GM19467 (cell line): ENCODE data around the gene GTF2B.
"Not testable (repeated sequence)": the region's sequence is repeated elsewhere in the genome, so short reads cannot be mapped to it uniquely, and the experiment has no call there.

Source experiments
- ATAC-seq: cut with Tn5 transposase; IDR thresholded peaks from one replicate; pipeline ENCODE4 v1.9.1; 2021; ENCODE audit warnings: mild to moderate bottlenecking, moderate library complexity; ENCODE audit not compliant: unreplicated experiment

Gene GTF2B, protein sequence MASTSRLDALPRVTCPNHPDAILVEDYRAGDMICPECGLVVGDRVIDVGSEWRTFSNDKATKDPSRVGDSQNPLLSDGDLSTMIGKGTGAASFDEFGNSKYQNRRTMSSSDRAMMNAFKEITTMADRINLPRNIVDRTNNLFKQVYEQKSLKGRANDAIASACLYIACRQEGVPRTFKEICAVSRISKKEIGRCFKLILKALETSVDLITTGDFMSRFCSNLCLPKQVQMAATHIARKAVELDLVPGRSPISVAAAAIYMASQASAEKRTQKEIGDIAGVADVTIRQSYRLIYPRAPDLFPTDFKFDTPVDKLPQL

DNA sequence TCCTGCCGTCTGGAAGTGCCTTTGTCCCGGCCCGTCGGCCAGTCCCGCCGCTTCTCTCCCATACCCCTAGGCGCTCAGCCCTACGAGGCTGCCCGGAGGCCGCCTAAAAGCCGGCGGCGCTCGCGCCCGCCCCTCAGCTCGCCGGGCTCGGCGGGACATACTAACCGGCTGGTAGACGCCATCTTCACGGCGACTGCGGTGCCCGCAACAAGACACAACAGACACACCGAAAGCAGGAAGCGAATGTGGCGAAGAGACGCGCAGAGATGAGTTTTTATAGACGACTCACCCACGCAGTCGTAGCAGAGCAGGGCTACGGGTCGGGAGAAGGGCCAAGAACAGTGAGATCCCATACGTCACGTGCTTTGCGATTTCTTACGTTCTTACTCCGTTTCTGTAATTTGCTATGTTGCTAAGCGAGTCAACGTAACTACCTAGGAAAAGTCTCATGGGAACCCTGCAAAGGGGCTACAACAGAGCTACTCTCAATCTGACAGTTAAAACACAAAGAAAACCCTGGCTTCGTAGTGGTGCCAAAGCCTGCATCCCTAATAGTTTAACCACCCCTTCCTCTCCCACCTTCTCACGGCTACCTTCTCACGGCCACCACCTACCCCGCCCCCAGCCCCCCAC, at the start of gene GTF2B:
GTF2B (minus strand) TSS at position 250 of the 633 bp plus-strand sequence; CDS start at position 182, 68 bp downstream.
- ATAC-seq = peak; percentile 90

DNA sequence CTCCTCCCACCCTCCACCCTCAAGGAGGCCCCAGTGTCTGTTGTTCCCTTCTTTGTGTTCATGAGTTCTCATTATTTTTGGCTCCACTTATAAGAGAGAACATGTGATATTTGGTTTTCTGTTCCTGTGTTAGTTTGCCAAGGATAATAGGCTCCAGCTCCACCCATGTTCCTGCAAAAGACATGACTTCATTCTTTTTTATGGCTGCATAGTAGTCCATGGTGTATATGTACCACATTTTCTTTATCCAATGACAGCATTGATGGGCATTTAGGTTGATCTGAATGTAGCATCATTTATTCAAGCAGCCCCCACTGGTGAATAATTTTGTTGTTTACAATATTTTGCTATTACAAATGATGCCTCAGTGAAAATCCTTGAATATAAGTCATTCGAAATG, 47.2 kb upstream of the GTF2B start:
- ATAC-seq = not testable (repeated sequence)

DNA sequence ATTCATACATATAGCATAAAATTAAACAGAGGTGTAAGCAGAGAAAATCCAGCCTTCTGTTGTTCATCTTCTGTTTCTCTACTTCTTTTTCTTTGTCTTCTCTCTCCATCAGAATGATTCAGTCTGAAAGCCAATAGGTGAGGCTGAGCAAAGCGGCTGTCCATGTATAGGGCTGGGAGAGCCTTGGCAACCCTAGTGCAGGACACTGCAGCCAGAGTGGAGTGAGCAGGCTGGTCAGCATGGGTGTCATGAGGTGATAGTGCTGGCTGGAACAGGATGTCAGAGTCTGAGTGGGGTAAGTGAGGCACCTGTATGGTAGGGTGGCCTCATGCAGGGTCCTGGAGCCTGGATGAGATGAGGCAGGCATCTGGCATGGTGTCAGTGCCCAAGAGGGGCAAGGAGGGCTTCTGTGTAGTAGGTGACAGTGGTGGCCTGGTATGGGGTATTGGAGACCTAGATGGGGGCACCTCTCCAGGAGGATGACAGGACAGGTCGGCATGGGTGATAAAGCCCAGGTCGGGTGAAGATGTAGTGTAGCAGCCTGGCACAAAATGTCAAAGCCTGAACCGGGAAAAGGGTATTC, 45.5 kb upstream of the GTF2B start:
- ATAC-seq = no peak

DNA sequence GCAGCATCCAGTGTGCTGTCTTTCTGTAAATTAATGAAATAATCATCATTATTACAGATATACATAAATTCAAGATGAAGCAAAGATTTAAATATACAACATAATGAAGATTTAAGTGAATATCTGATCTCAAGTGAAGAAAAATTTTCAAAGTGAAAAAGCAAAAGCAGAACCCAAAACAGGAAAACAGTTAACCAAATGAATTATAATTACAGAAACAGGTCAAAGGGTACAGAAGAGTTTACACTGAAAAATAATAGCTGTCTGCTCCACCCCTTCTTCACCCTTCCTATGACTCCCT, 44.8 kb upstream of the GTF2B start:
- ATAC-seq = no peak

DNA sequence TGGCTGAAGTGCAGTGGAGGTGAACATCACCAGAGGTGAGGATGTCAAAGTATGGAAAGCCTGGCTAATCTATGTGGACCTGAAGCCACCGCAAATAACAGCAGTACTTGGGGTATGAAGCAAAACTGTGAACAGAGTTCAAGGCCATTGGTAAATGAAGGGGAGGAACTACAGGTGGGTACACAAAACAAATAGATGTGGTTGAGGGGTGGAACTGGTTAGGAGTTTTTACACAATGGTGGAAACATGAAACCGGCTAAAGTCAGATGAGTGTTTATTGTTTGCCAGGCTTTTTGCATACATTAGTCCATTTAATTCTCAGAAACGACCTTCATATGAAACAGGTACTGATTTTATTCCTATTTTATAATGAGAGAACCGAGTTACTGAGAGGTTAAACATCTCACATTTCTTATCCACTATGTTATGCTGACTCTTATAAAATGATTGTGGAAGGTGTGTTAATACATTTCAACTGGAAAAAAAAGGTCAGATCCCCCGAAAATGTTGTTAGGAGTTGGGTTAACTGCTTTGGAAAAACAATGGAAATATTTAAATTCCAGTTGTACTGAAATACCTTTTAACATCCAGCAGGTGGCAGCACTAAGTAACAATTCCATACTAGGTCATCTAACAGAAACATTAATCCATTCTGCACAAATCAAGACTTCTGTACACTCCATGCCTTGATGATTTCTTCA, 44.3 kb upstream of the GTF2B start:
- ATAC-seq = no peak

DNA sequence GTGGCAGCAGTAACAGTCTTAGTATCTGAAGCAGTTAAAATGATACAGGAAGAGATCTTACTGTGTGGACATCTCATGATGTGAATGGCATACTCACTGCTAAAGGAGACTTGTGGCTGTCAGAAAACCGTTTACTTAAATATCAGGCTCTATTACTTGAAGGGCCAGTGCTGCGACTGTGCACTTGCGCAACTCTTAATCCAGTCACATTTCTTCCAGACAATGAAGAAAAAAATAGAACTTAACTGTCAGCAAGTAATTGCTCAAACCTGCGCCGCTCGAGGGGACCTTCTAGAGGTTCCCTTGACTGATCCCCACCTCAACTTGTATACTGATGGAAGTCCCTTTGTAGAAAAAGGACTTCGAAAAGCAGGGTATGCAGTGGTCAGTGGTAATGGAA, 38.8 kb upstream of the GTF2B start:
- not testable (repeated sequence) for ATAC-seq

DNA sequence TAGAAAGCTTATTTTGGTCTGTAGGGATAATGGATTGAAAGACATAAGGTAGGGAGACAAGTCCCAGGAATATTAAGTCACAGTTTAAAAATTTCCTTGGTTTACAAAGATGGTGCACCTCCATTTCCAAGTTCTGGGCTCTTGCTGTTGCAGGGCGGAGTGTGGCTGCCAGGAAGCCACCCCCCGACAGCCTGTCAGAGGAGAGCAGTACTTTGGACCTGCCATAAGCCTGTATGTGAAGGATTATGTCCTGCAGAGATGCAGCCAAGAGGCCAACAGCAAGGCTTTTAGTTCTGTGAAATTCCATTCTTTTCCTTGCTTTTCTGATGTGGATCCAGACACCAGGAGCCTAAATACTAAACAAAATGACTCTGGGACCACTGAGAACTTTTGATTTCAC, 31.9 kb upstream of the GTF2B start:
- ATAC-seq = no peak

DNA sequence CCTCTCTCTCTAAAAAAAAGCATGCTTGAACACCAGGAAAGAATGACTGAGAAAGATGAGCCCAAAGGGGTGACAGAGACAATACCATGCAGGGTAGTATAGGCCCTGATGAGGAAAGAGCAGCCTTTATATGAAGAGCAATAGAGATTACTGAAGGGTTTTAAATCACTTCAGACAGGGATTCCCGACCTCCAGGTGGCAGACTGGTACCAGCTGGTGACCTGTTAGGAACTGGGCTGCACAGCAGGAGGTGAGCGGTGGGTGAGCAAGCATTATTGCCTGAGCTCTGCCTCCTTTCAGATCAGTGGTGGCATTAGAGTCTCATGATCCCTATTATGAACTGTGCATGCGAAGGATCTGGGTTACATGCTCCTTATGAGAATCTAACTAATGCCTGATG, 30.8 kb upstream of the GTF2B start:
- no peak for ATAC-seq

DNA sequence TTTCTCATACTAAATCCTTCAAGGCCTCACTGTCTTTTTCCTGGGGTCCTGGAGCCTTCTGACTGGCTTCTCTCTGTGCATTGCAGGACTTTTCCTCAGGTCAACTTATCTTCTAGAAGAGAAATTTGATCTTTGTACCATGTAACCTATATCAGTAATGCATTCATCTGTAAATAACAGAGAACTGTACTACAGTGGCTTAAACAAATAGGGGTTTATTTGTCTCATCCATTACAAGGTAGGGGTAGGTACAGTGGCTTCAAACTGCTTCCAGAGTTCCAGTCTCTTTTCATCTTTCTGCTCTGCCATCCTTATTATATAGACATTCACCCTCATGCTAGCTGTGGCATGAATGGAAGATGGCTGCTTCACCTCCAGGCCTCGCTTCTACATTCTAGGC, 29.5 kb upstream of the GTF2B start:
- no peak for ATAC-seq

DNA sequence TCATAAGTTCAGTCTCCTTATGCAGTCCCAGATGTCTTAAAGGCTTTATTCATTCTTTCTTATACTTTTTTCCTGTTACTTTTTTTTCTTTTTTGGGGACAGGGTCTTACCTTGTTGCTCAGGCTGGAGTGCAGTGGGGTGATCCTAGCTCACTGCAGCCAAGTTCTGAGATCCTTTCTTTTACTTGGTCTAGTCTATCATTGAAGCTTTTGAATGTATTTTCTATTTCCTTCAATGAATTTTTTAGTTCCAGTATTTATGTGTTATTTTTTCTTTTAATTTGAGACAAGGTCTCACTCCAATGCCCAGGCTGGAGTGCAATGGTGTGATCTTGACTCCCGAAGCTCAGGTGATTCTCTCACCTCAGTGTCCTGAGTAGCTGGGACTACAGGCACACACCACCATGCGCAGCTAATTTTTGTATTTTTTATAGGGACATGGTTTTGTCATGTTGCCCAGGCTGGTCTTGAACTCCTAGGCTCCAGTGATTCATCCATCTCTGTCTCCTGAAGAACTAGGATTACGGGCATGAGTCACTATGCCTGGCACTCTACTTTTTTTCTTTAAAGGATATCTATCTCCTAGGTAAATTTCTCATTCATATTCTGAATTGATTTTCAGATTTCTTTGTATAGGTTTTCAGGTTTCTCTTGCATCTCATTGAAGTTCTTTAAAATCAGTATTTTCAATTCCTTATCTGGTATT, 26.1 kb upstream of the GTF2B start:
- ATAC-seq = no peak

DNA sequence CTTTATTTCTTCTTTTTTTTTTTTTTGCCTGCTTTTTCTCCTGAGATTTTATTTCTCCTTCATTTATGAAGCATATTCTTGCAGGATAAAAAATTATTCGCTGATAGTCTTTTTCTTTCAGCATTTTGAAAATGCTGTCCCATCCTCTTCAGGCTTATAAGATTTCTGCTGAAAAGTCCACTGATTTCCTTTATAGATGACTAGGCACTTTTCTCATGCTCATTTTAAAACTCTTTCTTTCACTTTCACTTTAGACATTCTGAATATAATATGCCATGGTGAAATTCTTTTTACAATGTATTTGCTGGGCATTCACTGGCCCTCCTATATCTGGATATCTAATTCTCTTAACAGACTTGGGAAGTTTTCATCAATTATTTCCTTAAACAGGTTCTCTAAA, 25.5 kb upstream of the GTF2B start:
- no peak for ATAC-seq

DNA sequence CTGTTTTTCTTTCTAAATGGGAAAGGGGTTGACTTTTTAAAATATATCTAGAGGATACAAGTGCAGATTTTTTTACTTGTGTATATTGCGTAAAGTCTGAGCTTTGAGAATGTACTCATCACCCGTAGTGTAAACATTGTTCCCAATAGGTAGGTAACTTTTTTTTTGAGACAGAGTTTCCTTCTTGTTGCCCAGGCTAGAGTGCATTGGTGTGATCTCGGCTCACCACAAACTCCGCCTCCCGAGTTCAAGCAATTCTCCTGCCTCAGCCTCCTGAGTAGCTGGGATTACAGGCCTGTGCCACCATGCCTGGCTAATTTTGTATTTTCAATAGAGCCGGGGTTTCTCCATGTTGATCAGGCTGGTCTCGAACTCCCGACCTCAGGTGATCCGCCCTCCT, 20.4 kb upstream of the GTF2B start:
- ATAC-seq = not testable (repeated sequence)

DNA sequence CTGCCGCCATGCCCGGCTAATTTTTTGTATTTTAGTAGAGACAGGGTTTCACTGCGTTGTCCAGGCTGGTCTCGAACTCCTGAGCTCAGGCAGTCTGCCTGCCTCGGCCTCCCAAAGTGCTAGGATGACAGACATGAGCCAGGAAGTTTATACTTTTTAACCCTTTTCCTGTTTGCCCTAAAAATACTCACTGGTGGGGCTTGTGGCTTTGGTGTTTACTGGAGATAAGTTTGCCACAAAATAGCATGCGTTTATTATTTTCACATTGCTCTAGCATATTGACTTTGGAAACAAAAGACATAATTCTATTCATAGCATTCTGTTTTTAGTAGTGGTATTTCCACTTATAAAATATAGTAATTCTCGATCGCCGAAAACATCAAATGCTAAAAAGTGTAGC, 19.8 kb upstream of the GTF2B start:
- no peak for ATAC-seq

DNA sequence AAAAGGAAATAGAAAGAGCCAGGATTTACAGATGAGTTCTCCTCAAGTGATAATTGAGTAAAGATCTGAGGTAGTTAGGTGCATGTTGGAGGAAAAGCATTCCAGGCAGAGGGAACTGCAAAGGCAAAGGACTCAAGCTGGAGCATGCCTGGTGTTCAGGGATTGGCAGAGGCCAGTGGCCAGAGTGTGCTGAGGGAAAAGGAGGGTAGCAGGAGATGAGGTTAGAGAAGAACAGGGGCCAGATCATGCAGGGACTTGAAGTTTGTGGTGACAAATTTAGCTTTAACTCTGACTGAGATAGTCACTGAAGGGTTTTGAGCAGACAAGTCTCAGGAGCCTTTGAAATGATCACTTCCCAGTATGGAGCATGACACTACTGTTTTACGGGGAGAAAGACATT, 19.0 kb upstream of the GTF2B start:
- ATAC-seq = no peak

DNA sequence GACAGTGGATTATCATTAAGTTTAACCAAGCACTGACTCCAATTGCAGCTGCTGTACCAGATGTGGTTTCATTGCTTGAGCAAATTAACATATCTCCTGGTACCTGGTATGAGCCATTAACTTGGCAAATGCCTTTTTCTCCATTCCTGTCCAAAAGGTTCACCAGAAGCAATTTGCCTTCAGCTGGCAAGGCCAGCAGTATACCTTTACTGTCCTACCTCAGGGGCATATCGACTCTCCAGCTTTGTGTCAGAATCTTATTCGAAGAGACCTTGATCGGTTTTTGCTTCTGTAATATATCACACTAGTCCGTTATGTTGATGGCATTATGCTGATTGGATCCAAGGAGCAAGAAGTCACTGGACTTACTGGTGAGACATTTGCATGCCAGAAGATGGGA, 9.5 kb upstream of the GTF2B start:
- no peak for ATAC-seq

DNA sequence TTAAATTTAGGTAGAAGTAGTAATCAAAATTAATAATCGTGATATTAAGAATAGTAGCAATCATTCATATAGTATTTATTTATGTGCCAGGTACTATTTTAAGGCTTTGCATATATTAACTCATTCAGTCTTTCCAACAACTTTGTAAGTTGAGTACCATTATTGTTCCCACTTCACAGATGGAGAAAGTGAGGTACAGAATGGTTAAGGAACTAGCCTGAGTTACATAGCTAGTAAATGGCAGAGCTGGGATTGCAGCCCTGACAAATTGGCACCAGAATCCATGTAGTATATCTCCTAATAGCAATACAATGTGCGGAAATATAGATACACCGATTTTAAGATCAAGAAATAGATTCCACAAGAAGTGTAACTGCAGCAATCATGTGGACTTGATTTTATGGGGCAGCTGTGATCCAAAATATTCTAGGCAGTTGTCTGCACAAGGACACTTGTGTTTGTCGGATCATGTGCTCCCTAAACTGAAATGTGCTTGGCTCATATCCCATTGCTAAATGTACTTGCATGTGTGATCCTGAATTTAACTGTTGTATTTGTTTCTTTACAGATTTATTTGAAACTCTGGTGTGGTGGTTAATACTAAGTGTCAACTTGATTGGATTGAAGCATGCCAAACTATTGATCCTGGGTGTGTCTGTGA, 5.8 kb upstream of the GTF2B start:
- ATAC-seq = no peak

DNA sequence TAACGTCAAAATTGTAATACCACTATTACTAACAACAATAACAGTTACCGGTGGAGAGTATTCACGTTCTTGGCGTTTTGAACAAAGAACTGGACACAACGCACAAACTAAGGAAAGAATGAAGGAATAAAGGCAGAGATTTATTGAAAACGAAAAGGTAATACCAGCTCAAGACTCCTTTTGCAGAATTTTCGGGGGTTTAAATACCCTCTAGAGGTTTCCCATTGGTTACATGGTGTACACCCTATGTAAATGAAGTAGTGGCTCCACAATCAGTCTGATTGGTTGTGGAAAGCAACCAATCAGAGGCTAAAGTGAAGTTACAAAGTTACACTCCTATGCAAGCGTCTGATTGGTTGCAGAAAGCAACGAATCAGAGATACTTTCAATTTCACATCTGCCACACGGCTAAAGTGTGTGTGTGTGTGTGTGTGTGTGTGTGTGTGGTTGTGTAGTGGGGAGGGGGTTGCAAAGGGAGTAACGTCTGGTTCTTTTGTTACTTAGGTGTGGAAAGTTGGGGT, 1.1 kb upstream of the GTF2B start:
- no peak for ATAC-seq

DNA sequence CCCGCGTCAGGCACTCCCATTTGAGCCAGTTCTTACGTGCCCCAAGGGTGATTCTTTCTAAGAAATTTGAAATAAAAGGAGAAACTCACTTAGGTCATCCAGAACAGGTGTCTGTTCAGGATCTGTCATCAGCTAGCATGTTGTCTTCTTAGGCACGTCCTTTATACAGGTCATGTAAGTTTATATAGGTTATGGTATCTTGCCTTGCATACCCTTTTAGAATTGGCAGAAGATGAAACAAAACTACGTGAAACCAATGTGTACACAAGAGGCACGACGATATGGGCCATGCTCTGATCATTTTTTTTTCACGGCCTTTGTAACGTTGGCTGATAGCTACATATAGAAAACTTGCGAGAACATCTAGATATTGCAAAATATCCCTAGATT, 579 bp upstream of the GTF2B start:
- no peak for ATAC-seq

DNA sequence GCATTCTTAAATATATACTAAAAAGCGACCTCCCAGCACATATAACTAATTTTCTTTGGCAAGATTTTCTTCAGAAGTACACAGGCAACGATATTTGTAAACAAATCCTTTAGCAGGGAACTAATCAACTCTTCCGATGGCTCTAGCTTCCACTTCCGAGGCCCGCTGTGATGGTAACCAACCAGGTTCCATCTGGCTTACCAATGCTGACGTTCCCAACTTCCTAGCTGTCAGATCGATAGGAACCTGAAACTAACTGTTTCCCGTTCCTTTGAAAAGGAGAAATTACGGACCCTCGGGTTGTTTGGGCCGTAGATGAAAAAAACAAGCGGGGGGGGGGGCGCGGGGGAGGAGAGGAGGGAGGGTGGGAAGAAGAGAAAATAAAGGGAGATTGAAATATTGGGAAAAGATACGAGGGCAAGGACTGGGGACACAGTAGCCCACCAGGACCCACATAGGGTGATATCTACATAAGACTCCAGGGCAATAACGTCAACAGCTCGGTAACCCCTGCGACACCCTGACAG, 513 bp downstream of the GTF2B start:
- no peak for ATAC-seq

DNA sequence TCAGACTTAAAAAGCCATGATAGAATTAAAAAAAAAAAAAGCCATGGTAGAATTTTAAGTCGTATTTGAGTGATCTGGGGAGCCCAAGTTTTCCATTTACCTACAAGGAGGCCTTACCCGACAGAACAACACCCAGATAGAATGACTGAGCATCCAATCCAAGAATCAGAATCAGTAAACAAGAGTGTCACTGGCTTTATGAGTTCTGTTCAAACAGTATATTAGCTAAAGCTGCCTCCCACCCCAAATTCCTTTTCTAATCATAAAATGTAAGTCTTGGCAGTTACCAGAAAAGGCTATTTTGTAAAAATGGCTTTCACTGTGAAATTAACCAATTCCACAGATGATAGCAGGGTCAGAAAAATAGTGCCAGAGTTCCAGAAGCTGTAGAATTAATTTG, 1.2 kb downstream of the GTF2B start:
- ATAC-seq = no peak
